BLaER1 treated with 17β-estradiol and CSF1 and Interleukin-3, amounts not matched to agents 10 nM and 100 nM (cell line): ENCODE results near the gene ZMYND8.
A peak's percentile ranks its signal among the peaks of the same experiment; 100 is the strongest.
"Not testable (repeated sequence)": the region's sequence is repeated elsewhere in the genome, so short reads cannot be mapped to it uniquely, and the experiment has no call there.

Experiments used
- H3K27ac ChIP-seq, 11 experiments: shearing (Covaris generic); formaldehyde crosslinking; 2 replicates each; pipeline ENCODE4 v1.8.1; 2022
- H3K27me3 ChIP-seq, 11 experiments: shearing (Covaris generic); formaldehyde crosslinking; 2 replicates each; pipeline ENCODE4 v1.8.1; 2022
- H3K36me3 ChIP-seq, 11 experiments: shearing (Covaris generic); formaldehyde crosslinking; 2 replicates each; pipeline ENCODE4 v1.8.1; 2022
- H3K4me1 ChIP-seq, 10 experiments: shearing (Covaris generic); formaldehyde crosslinking; 2 replicates each; pipeline ENCODE4 v1.8.1; 2022
- H3K4me2 ChIP-seq, 11 experiments: shearing (Covaris generic); formaldehyde crosslinking; 2 replicates each; pipeline ENCODE4 v1.8.1; 2022
- H3K4me3 ChIP-seq, 10 experiments: shearing (Covaris generic); formaldehyde crosslinking; 2 replicates each; pipeline ENCODE4 v1.8.1; 2022
- H3K9ac ChIP-seq, 11 experiments: shearing (Covaris generic); formaldehyde crosslinking; 2 replicates each; pipeline ENCODE4 v1.8.1; 2022
- H3K9me3 ChIP-seq, 11 experiments: shearing (Covaris generic); formaldehyde crosslinking; replicated peaks in 1 of 11; 2 replicates each; pipeline ENCODE4 v1.8.1; 2022
- H4K20me1 ChIP-seq, 11 experiments: shearing (Covaris generic); formaldehyde crosslinking; 2 replicates each; pipeline ENCODE4 v1.8.1; 2022
- Cebpa-rat ChIP-seq, 11 experiments: shearing (Covaris generic); IDR thresholded peaks; 2 replicates each; pipeline ENCODE4 v1.8.1; 2022

ZMYND8 gene

GRCh38 chr20:47213966-47214365 is 142.5 kb downstream of the ZMYND8 start:
- H3K9ac ChIP-seq: no peak overlapping the region
- H3K36me3 ChIP-seq: peaks cover 98 to 100% (median 100%) of the 10 kb centered on the region in 11 experiments
- H3K4me1 ChIP-seq: peaks cover 0 to 32% (median 12%) of the 10 kb centered on the region in 10 experiments; a peak in 13 of 20 replicates
- H3K9me3 ChIP-seq: no peaks in the 10 kb centered on the region
- H3K4me3 ChIP-seq: no peak overlapping the region
- no peak overlapping the region for H3K4me2 ChIP-seq
- H3K27ac ChIP-seq: no peak overlapping the region; a peak in 1 of 22 replicates
- no peaks in the 10 kb centered on the region for H3K27me3 ChIP-seq
- no peak for TF ChIP-seq Cebpa-rat (IDR thresholded peaks at IDR 0.05)
- peaks cover 0 to 85% (median 27%) of the 10 kb centered on the region in 11 experiments; a peak in 15 of 22 replicates for H4K20me1 ChIP-seq

- no peak for TF ChIP-seq Cebpa-rat (IDR thresholded peaks at IDR 0.05)
- H3K36me3 ChIP-seq: peaks cover 96 to 100% (median 99%) of the 10 kb centered on the region in 11 experiments
Measured at GRCh38 chr20:47212606-47213207, 143.8 kb downstream of the ZMYND8 start.

GRCh38 chr20:47211036-47211435 is 145.5 kb downstream of the ZMYND8 start:
- Histone ChIP-seq H3K27ac (peak overlapping the region in 2 of 11 experiments; percentile 36 to 46; a peak in 3 of 22 replicates), H3K4me1 (peaks cover 13 to 36% (median 30%) of the 10 kb centered on the region in 10 experiments), H4K20me1 (peaks cover 0 to 94% (median 26%) of the 10 kb centered on the region in 11 experiments; a peak in 15 of 22 replicates), H3K27me3 (no peaks in the 10 kb centered on the region), H3K9ac (no peak overlapping the region), H3K9me3 (no peaks in the 10 kb centered on the region), H3K4me3 (no peak overlapping the region), H3K36me3 (peaks cover 81 to 85% (median 83%) of the 10 kb centered on the region in 11 experiments), H3K4me2 (no peak overlapping the region)
- no peak for TF ChIP-seq Cebpa-rat (IDR thresholded peaks at IDR 0.05)

More at GRCh38 chr20:47212606-47213207, 143.8 kb downstream of the ZMYND8 start:
- Histone ChIP-seq H3K9ac (no peak overlapping the region), H4K20me1 (peaks cover 0 to 87% (median 33%) of the 10 kb centered on the region in 11 experiments; a peak in 15 of 22 replicates), H3K4me3 (no peak overlapping the region), H3K4me2 (no peak overlapping the region), H3K27me3 (no peaks in the 10 kb centered on the region), H3K27ac (no peak overlapping the region), H3K9me3 (no peaks in the 10 kb centered on the region), H3K4me1 (peaks cover 0 to 32% (median 13%) of the 10 kb centered on the region in 10 experiments; a peak in 16 of 20 replicates)

GRCh38 chr20:47210470-47210869 is 146.0 kb downstream of the ZMYND8 start:
- TF ChIP-seq Cebpa-rat (IDR thresholded peaks at IDR 0.05): no peak
- Histone ChIP-seq H3K4me2 (no peak overlapping the region), H3K36me3 (peaks cover 75 to 80% (median 78%) of the 10 kb centered on the region in 11 experiments), H3K27me3 (no peaks in the 10 kb centered on the region), H3K9ac (no peak overlapping the region), H3K27ac (peak overlapping the region in 2 of 11 experiments; percentile 36 to 46; a peak in 4 of 22 replicates), H4K20me1 (peaks cover 0 to 94% (median 23%) of the 10 kb centered on the region in 11 experiments; a peak in 15 of 22 replicates), H3K4me3 (no peak overlapping the region), H3K4me1 (peaks cover 19 to 36% (median 36%) of the 10 kb centered on the region in 10 experiments), H3K9me3 (no peaks in the 10 kb centered on the region)

- peaks cover 70 to 75% (median 73%) of the 10 kb centered on the region in 11 experiments for H3K36me3 ChIP-seq
- peaks cover 0 to 90% (median 23%) of the 10 kb centered on the region in 11 experiments; a peak in 15 of 22 replicates for H4K20me1 ChIP-seq
- peak overlapping the region in 3 of 11 experiments; percentile 13 to 88 (median 46); a peak in 3 of 22 replicates for H3K27ac ChIP-seq
Measured at GRCh38 chr20:47209982-47210381, 146.5 kb downstream of the ZMYND8 start.

GRCh38 chr20:47208534-47209174 is 147.8 kb downstream of the ZMYND8 start:
- Histone ChIP-seq H3K27me3 (no peaks in the 10 kb centered on the region), H3K4me3 (no peak overlapping the region), H3K36me3 (peaks cover 57 to 61% (median 60%) of the 10 kb centered on the region in 11 experiments), H3K4me1 (peaks cover 21 to 54% (median 48%) of the 10 kb centered on the region in 10 experiments), H3K27ac (peak overlapping the region in 8 of 11 experiments; percentile 19 to 88 (median 85); a peak in 14 of 22 replicates), H3K9me3 (peaks cover 0 to 13% (median 4%) of the 10 kb centered on the region in 11 experiments; a peak in 7 of 22 replicates), H3K9ac (peak overlapping the region in 3 of 11 experiments; percentile 10 to 50 (median 30); a peak in 4 of 22 replicates), H4K20me1 (peaks cover 0 to 77% (median 17%) of the 10 kb centered on the region in 11 experiments; a peak in 15 of 22 replicates), H3K4me2 (peak overlapping the region in 6 of 11 experiments; percentile 14 to 88 (median 62); a peak in 8 of 22 replicates)
- peak in 1 of 11 experiments; percentile 4; a peak in 1 of 22 replicates for TF ChIP-seq Cebpa-rat (IDR thresholded peaks at IDR 0.05)

More at GRCh38 chr20:47209982-47210381, 146.5 kb downstream of the ZMYND8 start:
- H3K4me1 ChIP-seq: peaks cover 21 to 41% (median 40%) of the 10 kb centered on the region in 10 experiments
- H3K4me2 ChIP-seq: no peak overlapping the region
- no peak overlapping the region for H3K4me3 ChIP-seq
- no peak overlapping the region for H3K9ac ChIP-seq
- TF ChIP-seq Cebpa-rat (IDR thresholded peaks at IDR 0.05): no peak
- no peaks in the 10 kb centered on the region for H3K27me3 ChIP-seq
- H3K9me3 ChIP-seq: no peaks in the 10 kb centered on the region; a peak in 1 of 22 replicates

- peak overlapping the region in 10 of 11 experiments; percentile 6 to 78 (median 68); a peak in 18 of 22 replicates for H3K9ac ChIP-seq
- peak overlapping the region in 3 of 10 experiments; percentile 24 to 35 (median 28); a peak in 5 of 20 replicates for H3K4me3 ChIP-seq
- H3K36me3 ChIP-seq: peaks cover 42 to 46% (median 44%) of the 10 kb centered on the region in 11 experiments
- peaks cover 0 to 62% (median 12%) of the 10 kb centered on the region in 11 experiments; a peak in 11 of 22 replicates for H4K20me1 ChIP-seq
- H3K4me1 ChIP-seq: peaks cover 21 to 69% (median 63%) of the 10 kb centered on the region in 10 experiments
- H3K4me2 ChIP-seq: peak overlapping the region; percentile 3 to 88 (median 70); a peak in 19 of 22 replicates
- no peak for TF ChIP-seq Cebpa-rat (IDR thresholded peaks at IDR 0.05)
- peaks cover 0 to 26% (median 9%) of the 10 kb centered on the region in 11 experiments; a peak in 10 of 22 replicates for H3K9me3 ChIP-seq
- no peaks in the 10 kb centered on the region for H3K27me3 ChIP-seq
- H3K27ac ChIP-seq: peak overlapping the region in 10 of 11 experiments; percentile 4 to 88 (median 83); a peak in 19 of 22 replicates
Measured at GRCh38 chr20:47206962-47207641, 149.4 kb downstream of the ZMYND8 start.

GRCh38 chr20:47206552-47206951 is 149.9 kb downstream of the ZMYND8 start:
- Histone ChIP-seq H3K4me1 (peaks cover 21 to 74% (median 68%) of the 10 kb centered on the region in 10 experiments), H3K4me2 (peak overlapping the region; percentile 3 to 88 (median 70); a peak in 19 of 22 replicates), H3K36me3 (peaks cover 36 to 40% (median 39%) of the 10 kb centered on the region in 11 experiments), H3K9me3 (peaks cover 0 to 26% (median 9%) of the 10 kb centered on the region in 11 experiments; a peak in 10 of 22 replicates), H3K4me3 (peak overlapping the region in 3 of 10 experiments; percentile 24 to 35 (median 28); a peak in 4 of 20 replicates), H4K20me1 (peaks cover 0 to 57% (median 8%) of the 10 kb centered on the region in 11 experiments; a peak in 11 of 22 replicates), H3K27ac (peak overlapping the region in 10 of 11 experiments; percentile 4 to 88 (median 83); a peak in 19 of 22 replicates), H3K9ac (peak overlapping the region in 9 of 11 experiments; percentile 18 to 78 (median 68); a peak in 17 of 22 replicates)
- TF ChIP-seq Cebpa-rat (IDR thresholded peaks at IDR 0.05): peak in 8 of 11 experiments; percentile 61 to 95 (median 87); a peak in 16 of 22 replicates
- not testable (repeated sequence) for H3K27me3 ChIP-seq
